ENCODE measurements around the gene SYNJ2.

DNA sequence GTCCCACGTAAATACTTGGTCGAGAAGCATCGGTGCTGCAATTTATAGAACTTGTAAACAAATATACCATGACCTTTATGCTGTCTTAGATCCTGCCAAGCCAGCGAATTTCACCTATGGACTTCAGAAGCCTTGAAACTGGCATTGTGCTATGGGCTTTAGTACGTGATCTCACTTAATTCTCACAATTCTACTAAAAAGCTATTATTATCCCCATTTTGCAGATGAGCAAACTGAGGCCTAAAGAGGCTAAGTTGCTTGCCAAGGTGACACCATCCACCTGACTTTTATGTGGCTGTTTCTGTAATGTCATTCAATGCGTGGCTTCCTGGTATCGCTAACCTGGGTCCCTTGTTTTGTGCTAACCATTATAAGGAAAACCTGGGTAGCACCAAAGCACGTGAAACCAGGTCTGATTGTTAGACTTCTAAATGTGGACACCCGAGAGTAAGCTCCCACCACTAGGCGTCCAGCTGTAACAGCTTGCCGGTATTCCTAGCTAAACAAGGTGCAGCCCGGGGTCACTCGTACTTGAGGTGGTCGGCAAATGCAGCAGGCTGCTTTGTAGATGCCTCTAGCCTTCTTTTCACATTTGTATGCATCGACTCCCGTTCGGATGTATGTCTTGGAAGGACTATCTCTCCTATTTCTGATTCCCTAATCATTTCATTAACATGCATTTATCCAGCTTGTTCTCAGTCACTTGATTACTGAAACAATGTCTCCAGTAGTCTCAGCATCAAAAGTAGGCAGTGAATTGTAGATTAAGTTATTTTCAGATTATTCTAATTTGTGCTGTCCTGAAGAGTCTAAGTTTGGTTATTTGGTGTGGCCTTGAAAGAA is 1.1 kb downstream of the SYNJ2 start:
- TF ChIP-seq, protein P1, sequence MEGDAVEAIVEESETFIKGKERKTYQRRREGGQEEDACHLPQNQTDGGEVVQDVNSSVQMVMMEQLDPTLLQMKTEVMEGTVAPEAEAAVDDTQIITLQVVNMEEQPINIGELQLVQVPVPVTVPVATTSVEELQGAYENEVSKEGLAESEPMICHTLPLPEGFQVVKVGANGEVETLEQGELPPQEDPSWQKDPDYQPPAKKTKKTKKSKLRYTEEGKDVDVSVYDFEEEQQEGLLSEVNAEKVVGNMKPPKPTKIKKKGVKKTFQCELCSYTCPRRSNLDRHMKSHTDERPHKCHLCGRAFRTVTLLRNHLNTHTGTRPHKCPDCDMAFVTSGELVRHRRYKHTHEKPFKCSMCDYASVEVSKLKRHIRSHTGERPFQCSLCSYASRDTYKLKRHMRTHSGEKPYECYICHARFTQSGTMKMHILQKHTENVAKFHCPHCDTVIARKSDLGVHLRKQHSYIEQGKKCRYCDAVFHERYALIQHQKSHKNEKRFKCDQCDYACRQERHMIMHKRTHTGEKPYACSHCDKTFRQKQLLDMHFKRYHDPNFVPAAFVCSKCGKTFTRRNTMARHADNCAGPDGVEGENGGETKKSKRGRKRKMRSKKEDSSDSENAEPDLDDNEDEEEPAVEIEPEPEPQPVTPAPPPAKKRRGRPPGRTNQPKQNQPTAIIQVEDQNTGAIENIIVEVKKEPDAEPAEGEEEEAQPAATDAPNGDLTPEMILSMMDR (IDR thresholded peaks at IDR 0.05; ENCODE audit: extremely low read depth in 1 of 2, insufficient read depth in 1 of 2, low read depth in 1 of 2, low read length in 2 of 2), result peak; percentile 52 to 67
- TF ChIP-seq POLR2AphosphoS5 (IDR thresholded peaks at IDR 0.05; ENCODE audit: insufficient read depth, low read depth, low read length), result no peak
- TF ChIP-seq MYC (IDR thresholded peaks at IDR 0.05; ENCODE audit: low read depth, low read length), result no peak
- no peak for TF ChIP-seq POLR2A (IDR thresholded peaks at IDR 0.05; ENCODE audit: low read depth, low read length)
- no peak for TF ChIP-seq JUN (IDR thresholded peaks at IDR 0.05; ENCODE audit: borderline replicate concordance, insufficient read depth, insufficient read length, low read depth)
- TF ChIP-seq EZH2 (IDR thresholded peaks at IDR 0.05; ENCODE audit: borderline replicate concordance, low read depth, low read length, severe bottlenecking), result no peak
